Prostate gland (tissue), 2 donors: Measurements from ENCODE around the gene MRPS12.

ENCODE experiments used
- POLR2A ChIP-seq: fragments of 450-650 bp; IDR thresholded peaks from one replicate; pipeline ENCODE4 v1.6.1; 2016; ENCODE audit warnings: antibody characterized with exemption, mild to moderate bottlenecking
- POLR2AphosphoS5 ChIP-seq: sonication (generic); formaldehyde crosslinking; IDR thresholded peaks from one replicate; pipeline ENCODE4 v1.6.1; 2017; ENCODE audit warnings: antibody characterized with exemption
- TF ChIP-seq, protein P1 (sequence below), 4 experiments: fragments of 200-600 bp in 2 of 4; fragments of 450-650 bp in 2 of 4; sonication (generic) in 2 of 4; IDR thresholded peaks; 1 replicate in 3 of 4; 2 replicates in 1 of 4; pipeline ENCODE4 v1.5.1; 2016 to 2019; ENCODE audit warnings: antibody characterized with exemption in 4 of 4, mild to moderate bottlenecking in 2 of 4, moderate library complexity in 2 of 4

- TF ChIP-seq, protein P1, sequence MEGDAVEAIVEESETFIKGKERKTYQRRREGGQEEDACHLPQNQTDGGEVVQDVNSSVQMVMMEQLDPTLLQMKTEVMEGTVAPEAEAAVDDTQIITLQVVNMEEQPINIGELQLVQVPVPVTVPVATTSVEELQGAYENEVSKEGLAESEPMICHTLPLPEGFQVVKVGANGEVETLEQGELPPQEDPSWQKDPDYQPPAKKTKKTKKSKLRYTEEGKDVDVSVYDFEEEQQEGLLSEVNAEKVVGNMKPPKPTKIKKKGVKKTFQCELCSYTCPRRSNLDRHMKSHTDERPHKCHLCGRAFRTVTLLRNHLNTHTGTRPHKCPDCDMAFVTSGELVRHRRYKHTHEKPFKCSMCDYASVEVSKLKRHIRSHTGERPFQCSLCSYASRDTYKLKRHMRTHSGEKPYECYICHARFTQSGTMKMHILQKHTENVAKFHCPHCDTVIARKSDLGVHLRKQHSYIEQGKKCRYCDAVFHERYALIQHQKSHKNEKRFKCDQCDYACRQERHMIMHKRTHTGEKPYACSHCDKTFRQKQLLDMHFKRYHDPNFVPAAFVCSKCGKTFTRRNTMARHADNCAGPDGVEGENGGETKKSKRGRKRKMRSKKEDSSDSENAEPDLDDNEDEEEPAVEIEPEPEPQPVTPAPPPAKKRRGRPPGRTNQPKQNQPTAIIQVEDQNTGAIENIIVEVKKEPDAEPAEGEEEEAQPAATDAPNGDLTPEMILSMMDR (IDR thresholded peaks at IDR 0.05), result no peak
- TF ChIP-seq POLR2A, result no peak
- TF ChIP-seq POLR2AphosphoS5, result no peak
Measured at GRCh38 chr19:38931521-38931793, 713 bp downstream of the MRPS12 start.
